HG03460 (cell line): ENCODE results near the gene WDFY2.

Experiments used
- ATAC-seq: cut with Tn5 transposase; IDR thresholded peaks from one replicate; pipeline ENCODE4 v1.9.1; 2021; ENCODE audit not compliant: unreplicated experiment

WDFY2 gene

DNA sequence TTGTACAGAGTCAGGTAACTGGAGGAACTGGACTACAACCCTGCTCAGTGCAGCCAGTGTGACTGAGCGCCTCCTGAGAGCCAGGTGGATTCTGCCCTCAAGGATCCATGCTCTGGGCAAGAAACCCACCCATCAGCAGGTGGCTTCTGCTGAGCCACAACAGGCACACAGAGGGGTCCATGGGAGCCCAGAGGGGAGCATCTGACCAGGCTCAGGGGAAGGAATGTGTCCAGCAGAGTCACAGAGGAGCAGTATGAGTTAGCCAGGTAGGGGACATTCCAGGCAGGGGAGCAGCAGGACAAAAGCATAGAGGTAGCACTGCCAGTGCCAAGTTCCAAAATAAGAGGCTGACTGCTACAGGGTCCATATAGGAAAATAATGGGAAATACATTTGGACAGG lies 199.8 kb downstream of the WDFY2 start:
- no peak for ATAC-seq

- ATAC-seq = no peak
These were observed 201.6 kb downstream of the WDFY2 start for GRCh38 chr13:51785712-51786424.

- no peak for ATAC-seq
These were observed 202.4 kb downstream of the WDFY2 start for GRCh38 chr13:51786425-51787265.

DNA sequence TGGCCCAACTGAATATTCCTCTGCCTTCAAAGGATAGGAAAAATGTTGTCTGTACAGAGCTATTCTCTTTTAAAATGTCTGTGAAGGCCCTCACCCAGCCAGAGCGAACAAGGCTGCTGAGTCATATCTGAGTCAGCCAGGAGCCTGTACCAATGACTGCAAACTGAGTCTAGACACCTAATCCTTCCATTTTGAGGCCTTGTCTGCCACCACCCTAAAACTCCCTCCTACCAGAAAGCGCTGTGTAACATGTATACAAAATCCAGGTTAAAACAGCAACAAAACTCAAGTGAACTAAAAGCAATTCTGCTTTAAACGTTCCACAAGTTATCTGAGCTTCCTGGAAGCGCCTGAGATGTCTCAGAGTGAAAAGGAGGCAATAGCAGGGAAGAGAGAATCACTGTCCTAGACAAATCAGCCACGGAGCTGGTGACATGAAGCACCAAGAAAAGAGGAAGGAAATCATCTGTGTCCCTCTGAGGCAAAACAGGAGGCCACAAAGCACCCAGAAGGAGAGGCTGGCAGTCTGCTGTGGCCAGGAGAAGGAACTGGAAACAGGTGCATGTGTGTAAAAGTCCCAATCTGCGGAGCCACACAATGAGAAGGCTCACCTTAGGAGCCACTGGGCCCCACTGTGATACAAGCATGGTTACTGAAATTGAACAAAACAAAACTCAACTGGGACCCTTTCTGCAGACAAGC lies 209.5 kb downstream of the WDFY2 start:
- peak; percentile 67 for ATAC-seq

DNA sequence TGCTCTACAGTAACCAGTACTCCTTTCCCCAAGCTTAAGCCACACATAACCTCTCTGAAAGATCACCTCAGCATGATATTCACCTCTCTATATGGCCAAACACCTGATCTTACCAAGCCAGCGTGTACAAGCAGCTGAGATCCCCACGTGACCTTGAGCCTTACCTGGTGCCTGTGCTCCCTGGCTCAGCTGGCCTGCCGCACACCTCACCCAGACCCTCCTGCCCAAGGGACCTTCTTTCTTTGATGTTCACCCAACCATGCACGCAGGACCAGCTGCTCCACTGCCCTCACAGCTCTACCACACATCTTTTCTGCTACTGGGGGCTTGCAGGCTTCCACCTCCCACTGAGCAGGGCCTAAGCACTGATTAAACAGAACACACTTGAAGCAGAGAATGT lies 210.7 kb downstream of the WDFY2 start:
- ATAC-seq = no peak

- ATAC-seq = no peak
These were observed 211.2 kb downstream of the WDFY2 start for GRCh38 chr13:51795419-51795818.

DNA sequence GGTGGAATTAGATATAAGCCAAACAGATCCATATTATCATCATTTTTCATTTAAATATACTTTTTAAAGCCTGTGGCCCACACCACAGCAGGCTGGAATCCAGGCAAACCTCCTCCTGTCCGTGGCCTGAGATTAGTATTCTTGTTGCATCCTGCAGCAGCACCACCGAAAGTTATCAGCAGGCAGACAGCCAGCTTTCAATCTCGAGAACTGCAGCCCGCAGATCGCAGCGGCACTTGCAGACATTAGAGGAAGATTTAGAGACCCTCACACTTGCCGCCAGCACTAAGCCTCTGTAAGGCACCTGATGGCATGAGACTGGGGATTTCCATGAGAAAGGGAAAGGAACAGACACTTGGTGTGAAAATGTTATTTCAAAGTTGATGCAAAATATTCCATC lies 212.3 kb downstream of the WDFY2 start:
- ATAC-seq = no peak

DNA sequence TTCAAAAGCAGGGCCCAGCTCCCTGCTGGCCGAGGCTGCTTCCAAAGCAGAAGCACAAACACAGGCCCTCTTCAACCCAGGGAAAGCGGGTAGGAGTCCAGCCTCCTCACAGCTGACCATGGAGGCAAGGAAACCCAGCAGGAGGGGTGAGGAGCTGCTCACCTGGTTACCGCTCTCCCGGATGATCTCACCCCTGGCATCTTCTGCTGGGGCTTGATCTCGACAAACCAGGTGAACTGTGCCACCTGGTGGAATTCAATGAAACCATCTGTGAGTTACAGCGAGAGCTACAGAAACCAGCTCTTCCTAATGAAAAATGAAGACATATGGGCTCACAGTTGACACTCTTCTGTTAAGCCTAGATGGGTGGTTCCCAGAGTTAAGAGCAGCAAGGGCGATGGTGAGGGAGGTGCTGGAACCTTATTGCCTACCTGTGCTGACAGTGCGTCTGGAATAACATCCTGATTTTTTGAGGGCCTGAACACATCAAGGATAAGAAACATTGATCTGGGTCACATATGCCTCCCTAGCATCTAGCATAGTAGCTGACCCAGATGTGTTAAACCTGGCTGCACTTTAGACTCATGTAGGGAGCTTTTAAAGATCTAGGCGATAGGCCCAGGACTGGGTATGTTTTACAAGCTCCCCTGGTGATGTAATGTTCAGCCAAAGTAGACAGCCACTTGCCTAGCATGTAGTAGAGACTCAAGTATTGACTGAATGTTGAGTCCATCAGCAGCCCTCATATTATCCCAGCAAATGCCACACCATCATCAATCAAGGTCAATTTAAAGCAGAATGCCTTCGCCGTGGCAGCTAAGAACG lies 213.6 kb downstream of the WDFY2 start:
- ATAC-seq = no peak

- ATAC-seq = no peak
These were observed 215.0 kb downstream of the WDFY2 start for GRCh38 chr13:51799261-51799660.

- ATAC-seq = no peak
These were observed 216.2 kb downstream of the WDFY2 start for GRCh38 chr13:51800486-51800885.

DNA sequence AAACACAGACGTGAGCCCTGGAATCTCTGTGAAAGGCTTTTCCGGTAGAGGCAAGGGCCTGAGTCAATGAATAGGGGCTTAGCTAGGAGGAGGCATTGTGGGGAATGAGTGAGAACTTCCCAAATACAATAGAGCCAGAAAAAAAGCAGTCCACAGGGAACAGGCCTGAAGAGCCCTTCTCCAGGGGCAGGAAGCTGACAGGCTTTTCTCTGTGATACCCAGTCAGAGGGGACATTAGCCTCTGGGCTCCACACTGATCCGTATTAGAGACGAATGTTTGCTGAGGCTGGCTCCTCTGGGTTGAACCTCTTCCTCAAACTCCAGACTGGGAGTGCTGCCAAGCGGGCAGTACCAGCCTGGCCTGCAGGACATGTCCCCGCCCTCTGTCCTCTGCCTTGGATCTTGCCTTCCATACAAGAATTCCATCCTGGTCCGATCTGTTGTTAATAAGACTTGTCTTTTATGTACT lies 217.4 kb downstream of the WDFY2 start:
- ATAC-seq = no peak

GRCh38 chr13:51802631-51803418 lies 218.6 kb downstream of the WDFY2 start:
- peak; percentile 3 for ATAC-seq

- ATAC-seq = peak; percentile 88
These were observed 219.4 kb downstream of the WDFY2 start, which contains the start of gene DHRS12 for GRCh38 chr13:51803422-51804294. TSS of gene DHRS12 (minus strand) at chr13:51804163. CDS start at chr13:51799659, 4,504 bp downstream.

- ATAC-seq = no peak
These were observed 220.3 kb downstream of the WDFY2 start for GRCh38 chr13:51804295-51805172.

DNA sequence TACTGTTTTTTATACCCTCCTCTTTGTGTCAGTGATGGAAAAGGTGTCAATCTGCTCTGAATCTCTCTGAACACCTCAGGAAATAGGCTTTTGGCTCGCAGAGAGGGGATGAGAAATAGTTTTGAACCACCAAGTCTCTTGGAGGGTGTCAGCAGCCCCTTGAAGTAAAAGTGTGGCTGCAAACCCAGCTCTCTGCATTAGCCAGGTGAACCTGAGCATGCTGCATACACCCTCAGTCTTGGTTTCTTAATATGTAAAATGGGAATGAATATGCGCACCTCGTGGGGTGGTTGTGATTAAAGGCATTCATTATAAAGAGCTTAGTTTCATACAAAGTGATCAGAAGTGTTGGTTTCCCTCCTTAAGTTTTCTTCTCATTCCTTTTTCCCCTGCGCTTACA lies 221.1 kb downstream of the WDFY2 start:
- ATAC-seq = no peak

- no peak for ATAC-seq
These were observed 221.7 kb downstream of the WDFY2 start for GRCh38 chr13:51805925-51806324.

DNA sequence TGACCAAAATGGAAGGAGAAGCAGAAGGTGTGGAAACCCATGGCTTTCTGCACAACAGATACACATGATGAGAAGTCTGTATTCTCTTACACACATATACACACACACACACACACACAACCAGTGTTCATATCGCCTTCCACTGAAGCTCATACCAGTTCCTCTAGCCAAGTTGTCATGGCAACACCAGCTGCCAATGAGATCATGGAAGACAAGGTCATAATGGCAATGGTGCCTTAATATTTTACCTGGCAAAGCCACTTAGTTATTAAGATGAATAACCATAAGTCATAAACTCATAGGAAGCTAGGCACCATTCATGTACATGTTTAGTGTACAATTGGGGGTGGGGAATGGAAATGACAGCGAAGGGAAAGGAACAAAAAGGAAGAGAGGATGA lies 222.3 kb downstream of the WDFY2 start:
- ATAC-seq = no peak

GRCh38 chr13:51807041-51807440 lies 222.8 kb downstream of the WDFY2 start:
- no peak for ATAC-seq
